Ectodermal cell (in vitro differentiated cells): ENCODE measurements around the gene NCK1.

ENCODE experiments used
- H3K27ac ChIP-seq: 2 replicates; pipeline ENCODE4 v1.7.0; 2013; ENCODE audit warnings: mild to moderate bottlenecking, low read depth, low read length; ENCODE audit not compliant: insufficient read depth, poor library complexity, severe bottlenecking
- H3K27me3 ChIP-seq: 2 replicates; pipeline ENCODE4 v1.7.0; 2013; ENCODE audit warnings: mild to moderate bottlenecking, low read length; ENCODE audit not compliant: insufficient read depth, control insufficient read depth, poor library complexity, severe bottlenecking
- H3K36me3 ChIP-seq: one replicate; pipeline ENCODE4 v1.7.0; 2013; ENCODE audit warnings: low read length; ENCODE audit not compliant: control insufficient read depth, insufficient read depth
- H3K4me1 ChIP-seq: one replicate; pipeline ENCODE4 v1.7.0; 2013; ENCODE audit warnings: low read length; ENCODE audit not compliant: control insufficient read depth, insufficient read depth
- H3K4me3 ChIP-seq: 2 replicates; pipeline ENCODE4 v1.7.0; 2013; ENCODE audit warnings: low read depth, low read length, control low read depth; ENCODE audit not compliant: insufficient read depth
- H3K9me3 ChIP-seq: 2 replicates; pipeline ENCODE4 v1.7.0; 2013; ENCODE audit warnings: mild to moderate bottlenecking, low read length, moderate library complexity; ENCODE audit not compliant: control insufficient read depth
- WGBS, 2 experiments: methylation state at CpG; one replicate each; pipeline ENCODE4 v1.1.7; 2013; ENCODE audit warnings: missing lambda C conversion rate in 2 of 2; 5-methylcytosine and 5-hydroxymethylcytosine counted together

NCK1 gene

DNA sequence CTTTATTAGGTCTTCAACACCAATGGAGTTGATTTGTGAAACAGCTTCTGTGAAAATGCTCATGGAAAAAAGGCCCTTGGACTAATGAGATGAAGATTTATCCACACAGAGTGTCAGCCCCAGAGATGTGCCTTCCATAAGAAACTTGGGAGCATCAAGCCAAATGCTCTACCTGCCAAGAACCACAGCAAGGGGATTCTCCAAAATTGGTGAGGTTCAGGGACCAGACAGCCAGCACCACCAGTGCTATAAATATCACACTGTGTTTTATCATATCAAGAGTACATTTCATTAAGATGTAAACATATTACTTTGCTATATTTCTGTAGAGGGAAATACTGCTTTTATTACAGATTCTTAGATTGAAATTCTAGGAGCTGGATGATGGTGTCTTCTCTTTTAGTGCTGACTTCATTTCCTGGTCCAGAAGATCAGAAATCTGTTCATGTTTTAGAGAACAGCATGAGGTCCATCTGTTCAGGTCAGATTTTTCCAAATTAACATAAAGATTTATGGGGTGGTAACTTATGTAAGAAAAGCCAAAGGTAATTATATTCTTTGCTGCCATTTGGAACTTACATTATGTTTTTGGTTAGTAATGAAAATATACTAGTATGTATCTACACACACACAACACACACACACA lies 25.4 kb upstream of the NCK1 start:
- Histone ChIP-seq H3K4me1 (no peaks in the 10 kb centered on the region), H3K9me3 (no peaks in the 10 kb centered on the region), H3K4me3 (no peak overlapping the region), H3K27me3 (no peaks in the 10 kb centered on the region), H3K27ac (no peak overlapping the region), H3K36me3 (no peaks in the 10 kb centered on the region)

DNA sequence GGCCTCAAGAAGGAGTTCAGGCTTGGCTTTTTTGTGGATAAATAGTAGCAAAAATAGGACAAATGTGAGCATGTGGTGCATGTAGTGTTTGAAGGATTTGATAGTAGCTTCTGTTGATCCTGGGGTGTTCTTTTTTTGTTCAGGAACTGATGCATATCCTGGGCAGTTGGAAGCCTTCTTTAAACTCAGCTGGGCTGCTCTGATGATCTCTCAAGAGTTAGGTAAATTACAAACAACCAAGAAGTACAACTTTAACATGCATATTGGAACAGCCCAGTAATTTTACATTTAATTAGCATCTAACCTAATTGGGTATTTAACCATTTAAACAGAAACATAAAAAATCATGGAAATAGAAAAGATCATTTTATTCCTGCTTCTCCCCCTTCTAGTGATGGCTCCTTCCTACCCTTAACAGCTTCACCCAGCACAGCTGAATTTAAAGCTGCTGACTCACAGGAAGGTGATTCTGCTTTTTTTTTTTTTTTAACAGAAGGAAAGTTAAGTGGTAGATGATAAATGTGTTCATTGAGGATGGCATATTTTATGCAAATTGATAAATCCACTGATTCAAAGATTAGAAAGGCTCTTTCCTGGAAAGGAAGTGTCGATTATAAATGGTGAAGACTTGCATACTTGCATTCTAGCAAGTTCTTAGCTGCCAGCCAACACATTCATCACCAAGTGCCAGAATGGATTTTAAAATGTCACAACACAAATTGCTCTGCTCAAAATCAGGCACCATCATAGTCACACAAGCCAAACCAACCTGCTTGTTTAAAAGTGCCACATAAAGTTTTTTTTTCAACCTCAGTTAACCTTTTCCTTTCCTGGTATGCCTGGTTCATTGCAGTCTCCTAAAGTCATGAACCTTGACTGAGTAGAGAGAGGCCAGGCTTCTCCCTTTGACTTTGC lies 23.1 kb upstream of the NCK1 start:
- H3K4me3 ChIP-seq: no peak overlapping the region
- H3K9me3 ChIP-seq: no peaks in the 10 kb centered on the region
- no peaks in the 10 kb centered on the region for H3K27me3 ChIP-seq
- H3K27ac ChIP-seq: no peak overlapping the region
- WGBS, 2 experiments: 86 to 94% methylated on average over 1 of the region's 1 CpG
- H3K4me1 ChIP-seq: no peaks in the 10 kb centered on the region
- no peaks in the 10 kb centered on the region for H3K36me3 ChIP-seq

DNA sequence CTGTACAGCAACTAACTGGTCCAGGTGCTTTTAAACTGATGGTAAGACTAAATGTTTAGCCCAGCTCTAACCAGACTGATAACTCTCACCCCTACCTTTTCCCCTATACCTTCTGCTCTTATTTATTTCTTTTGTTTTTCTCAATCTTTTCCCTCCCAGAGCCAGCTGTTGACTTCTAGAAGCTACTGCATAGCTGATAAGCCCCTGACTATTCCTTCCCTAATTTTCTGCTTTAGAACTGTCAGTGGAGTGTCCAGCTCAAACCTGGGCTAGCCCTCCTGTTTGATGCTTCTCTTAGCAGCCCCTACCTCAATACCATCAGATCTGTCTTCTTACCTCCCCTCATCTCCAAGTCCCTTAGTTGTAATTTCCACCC lies 22.5 kb upstream of the NCK1 start:
- Histone ChIP-seq H3K4me3 (no peak overlapping the region), H3K27ac (no peak overlapping the region), H3K9me3 (no peaks in the 10 kb centered on the region)

DNA sequence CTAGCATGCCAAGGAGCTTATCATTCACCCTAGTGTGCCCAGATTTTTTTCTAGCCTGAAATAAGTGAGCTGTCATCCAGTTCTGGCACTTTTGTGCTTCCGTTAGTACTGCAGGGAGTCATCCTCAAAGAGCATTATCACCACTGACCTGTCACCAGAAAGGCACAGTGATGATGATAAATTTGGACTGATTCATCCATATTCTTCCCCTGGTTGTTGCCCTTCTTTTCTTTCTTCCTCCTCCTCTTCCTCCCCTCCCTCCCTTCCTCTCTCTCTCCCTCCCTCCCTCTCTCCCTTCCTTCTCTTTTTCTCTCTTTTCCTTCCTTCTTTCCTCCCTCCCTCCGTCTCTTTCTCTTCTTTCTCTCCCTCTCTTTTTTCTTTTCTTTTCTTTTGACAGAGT lies 21.8 kb upstream of the NCK1 start:
- H3K4me1 ChIP-seq: no peaks in the 10 kb centered on the region
- H3K27ac ChIP-seq: no peak overlapping the region
- H3K27me3 ChIP-seq: no peaks in the 10 kb centered on the region
- H3K4me3 ChIP-seq: no peak overlapping the region
- H3K36me3 ChIP-seq: no peaks in the 10 kb centered on the region
- 91 to 94% methylated on average over 2 of the region's 2 CpGs for WGBS, 2 experiments
- H3K9me3 ChIP-seq: no peaks in the 10 kb centered on the region

More for the DNA sequence above, 22.5 kb upstream of the NCK1 start:
- no peaks in the 10 kb centered on the region for H3K4me1 ChIP-seq
- H3K27me3 ChIP-seq: no peaks in the 10 kb centered on the region
- H3K36me3 ChIP-seq: no peaks in the 10 kb centered on the region

DNA sequence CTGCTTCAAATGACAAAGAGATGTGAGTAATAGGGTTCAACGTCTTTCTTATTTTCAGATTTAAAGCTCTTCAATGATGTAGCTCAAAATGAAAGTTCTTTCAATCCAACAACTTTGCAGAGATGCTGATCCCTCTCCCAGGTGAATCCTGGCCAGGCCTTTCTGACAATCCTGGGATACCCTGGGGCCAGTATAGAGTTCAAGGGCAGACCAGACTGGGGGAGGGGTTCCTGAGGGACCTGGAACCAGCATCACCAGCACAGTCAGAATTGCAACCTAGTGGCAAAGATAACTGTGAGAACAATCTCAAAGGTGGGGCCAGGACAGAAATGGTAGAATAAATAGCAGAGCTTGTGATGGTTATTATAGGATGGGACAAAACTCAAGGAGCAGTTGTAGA lies 19.7 kb upstream of the NCK1 start:
- Histone ChIP-seq H3K4me3 (no peak overlapping the region), H3K27me3 (no peaks in the 10 kb centered on the region), H3K27ac (no peak overlapping the region), H3K36me3 (no peaks in the 10 kb centered on the region), H3K9me3 (no peaks in the 10 kb centered on the region), H3K4me1 (no peaks in the 10 kb centered on the region)
- WGBS, 2 experiments: 100% methylated on average over 1 of the region's 1 CpG

DNA sequence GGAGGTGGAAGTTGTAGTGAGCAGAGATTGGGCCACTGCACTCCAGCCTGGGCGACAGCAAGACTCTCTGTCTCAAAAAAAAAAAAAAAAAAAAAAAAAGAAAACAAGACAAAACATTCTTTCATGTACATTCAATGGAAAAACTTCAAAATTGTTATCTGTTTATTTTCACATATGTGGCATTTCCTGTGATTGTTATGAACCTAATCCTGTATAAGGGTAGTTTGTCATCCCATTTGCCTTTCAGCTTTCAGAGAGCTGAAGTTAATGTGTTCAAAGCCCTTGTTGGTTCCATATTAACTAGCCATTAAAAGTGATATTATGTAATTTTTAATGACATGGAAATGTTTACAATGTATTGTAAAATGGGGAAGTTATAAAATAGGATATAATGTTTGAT lies 17.3 kb upstream of the NCK1 start:
- 100% methylated on average over 1 of the region's 1 CpG for WGBS, 2 experiments
- no peaks in the 10 kb centered on the region for H3K27me3 ChIP-seq

DNA sequence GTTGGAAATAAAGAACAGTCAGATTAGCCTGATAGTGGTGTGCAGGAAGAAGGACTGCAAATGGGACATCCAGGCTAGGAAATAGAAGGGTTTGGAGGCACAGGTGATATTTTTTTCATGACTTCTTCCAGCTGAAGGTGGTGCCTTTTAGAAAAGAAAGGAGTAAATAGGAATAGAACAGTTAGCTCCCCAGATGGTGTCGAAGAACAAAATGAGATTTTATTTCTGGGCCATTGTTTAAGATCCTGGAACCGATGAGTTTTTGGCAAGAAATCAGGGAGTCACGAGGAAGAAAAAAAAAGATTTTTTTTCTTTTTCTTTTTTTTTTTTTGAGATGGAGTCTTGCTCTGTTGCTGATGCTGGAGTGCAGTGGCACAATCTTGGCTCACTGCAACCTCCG lies 9.8 kb upstream of the NCK1 start:
- Histone ChIP-seq H3K36me3 (peaks cover 3% of the 10 kb centered on the region), H3K27ac (no peak overlapping the region), H3K9me3 (no peaks in the 10 kb centered on the region), H3K4me1 (no peaks in the 10 kb centered on the region), H3K27me3 (no peaks in the 10 kb centered on the region), H3K4me3 (no peak overlapping the region)
- WGBS, 2 experiments: 92 to 93% methylated on average over 4 of the region's 4 CpGs

More for the DNA sequence above, 17.3 kb upstream of the NCK1 start:
- Histone ChIP-seq H3K4me3 (no peak overlapping the region), H3K36me3 (no peaks in the 10 kb centered on the region), H3K4me1 (no peaks in the 10 kb centered on the region), H3K9me3 (no peaks in the 10 kb centered on the region), H3K27ac (no peak overlapping the region)

DNA sequence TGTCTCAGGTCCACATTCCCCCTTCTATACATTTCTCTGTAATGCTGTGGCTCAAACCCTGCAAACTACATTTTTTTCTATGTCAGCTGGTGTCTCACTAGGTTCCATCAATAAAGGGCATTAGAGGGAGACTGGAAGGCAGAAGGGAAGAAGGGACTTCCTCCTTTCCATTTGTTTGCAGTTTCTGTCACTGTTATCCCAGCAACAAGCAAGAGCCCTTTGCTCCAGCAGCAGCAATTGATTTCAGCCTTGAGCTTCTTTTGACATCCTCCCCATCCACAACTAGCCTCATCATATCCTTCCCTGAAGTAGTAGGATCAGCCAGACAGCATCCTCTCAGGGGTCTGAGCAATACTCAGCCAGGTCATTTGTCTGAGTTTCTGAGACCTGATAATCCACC lies 5.3 kb upstream of the NCK1 start:
- Histone ChIP-seq H3K4me3 (no peak overlapping the region), H3K4me1 (peaks cover 8% of the 10 kb centered on the region), H3K9me3 (no peaks in the 10 kb centered on the region), H3K36me3 (peaks cover 3% of the 10 kb centered on the region), H3K27ac (no peak overlapping the region), H3K27me3 (no peaks in the 10 kb centered on the region)

DNA sequence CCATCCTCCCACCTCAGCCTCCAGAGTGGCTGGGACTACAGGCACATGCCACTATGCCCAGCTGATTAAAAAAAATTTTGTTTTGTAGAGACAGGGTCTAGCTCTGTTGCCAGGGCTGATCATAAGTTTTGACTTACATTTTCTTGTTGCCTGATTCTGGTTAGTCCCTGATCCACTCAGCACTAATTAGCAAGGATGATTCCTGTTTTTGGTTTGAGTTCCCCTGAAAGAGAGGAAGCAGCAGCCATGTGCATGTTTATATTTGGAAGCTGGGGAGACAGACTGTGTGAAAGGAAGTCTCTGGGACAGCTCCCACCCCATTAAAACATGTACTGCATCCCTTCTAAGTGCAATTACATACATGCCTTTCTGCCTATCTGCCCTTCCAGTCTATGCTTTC lies 3.6 kb upstream of the NCK1 start:
- Histone ChIP-seq H3K4me1 (peaks cover 11% of the 10 kb centered on the region), H3K4me3 (no peak overlapping the region), H3K27ac (no peak overlapping the region), H3K36me3 (peaks cover 3% of the 10 kb centered on the region), H3K9me3 (no peaks in the 10 kb centered on the region), H3K27me3 (no peaks in the 10 kb centered on the region)

DNA sequence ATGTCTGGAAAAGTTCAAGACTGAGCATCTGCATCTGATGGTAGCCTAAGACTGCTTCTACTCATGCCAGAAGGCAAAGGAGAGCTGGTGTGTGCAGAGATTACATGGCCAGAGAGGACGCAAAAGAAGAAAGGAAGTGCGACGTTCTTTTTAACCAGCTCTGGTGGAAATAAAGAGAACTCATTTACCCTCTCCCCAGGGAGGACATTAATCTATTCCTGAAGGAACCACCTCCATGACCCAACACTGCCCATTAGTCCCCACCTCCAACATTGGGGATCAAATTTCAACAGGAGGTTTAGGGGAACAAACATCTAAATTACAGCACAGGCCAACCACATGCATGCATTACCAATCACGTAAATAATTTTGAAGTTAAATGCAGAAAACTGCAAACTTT lies 1.5 kb upstream of the NCK1 start:
- H3K27ac ChIP-seq: peak overlapping the region; percentile 91
- H3K4me3 ChIP-seq: peak overlapping the region; percentile 75
- no peaks in the 10 kb centered on the region for H3K36me3 ChIP-seq
- H3K4me1 ChIP-seq: peaks cover 13% of the 10 kb centered on the region
- 2 to 5% methylated on average over 4 of the region's 4 CpGs for WGBS, 2 experiments
- no peaks in the 10 kb centered on the region for H3K27me3 ChIP-seq
- H3K9me3 ChIP-seq: no peaks in the 10 kb centered on the region
